Smooth muscle cell of the brain vasculature (primary cell): Measurements from ENCODE around the gene RXFP3.
"Not testable (repeated sequence)": the region's sequence is repeated elsewhere in the genome, so short reads cannot be mapped to it uniquely, and the experiment has no call there.

ENCODE experiments used
- DNase-seq: peaks from one replicate; pipeline ENCODE4 v3.0.0-alpha.2; 2012; ENCODE audit warnings: low read depth, low spot score

RXFP3 gene

DNA sequence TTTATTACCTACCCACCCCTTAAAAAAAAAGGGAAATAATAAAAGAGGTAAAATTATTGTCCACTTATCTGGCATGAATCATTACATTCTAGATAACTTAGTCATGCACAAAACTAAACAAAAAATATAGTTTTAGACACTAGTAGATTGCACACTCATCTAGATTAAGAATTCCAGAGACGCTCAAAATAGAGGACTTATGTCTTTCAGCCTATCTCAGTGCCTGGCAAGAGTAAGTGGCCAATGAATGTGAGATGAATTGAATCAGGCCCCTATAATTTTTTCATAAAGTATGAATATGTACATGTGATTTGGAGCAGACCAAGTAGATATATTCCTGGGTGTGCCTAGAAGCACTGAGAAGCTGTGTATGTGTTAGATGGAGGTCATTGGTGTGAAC, 2.0 kb upstream of the RXFP3 start:
- no peak for DNase-seq

DNA sequence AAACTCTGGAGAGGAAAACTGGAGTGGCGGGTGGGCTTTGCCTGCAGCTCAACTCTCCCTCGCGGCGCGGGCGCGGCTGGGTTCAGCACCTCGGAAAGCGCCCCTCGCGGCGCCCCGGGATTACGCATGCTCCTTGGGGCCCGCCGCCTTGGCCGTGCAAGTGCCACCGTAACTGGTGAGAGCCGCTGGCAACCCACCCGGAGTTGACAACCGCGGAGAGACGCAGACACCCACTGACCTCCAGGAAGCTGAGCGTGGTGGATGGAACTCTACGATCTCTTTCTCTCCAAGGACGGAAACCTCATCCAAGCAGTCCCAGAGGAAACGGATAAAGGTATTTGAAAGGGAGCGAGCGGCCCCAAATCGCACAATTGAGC, 194 bp upstream of the RXFP3 start:
- peak; percentile 23 for DNase-seq

DNA sequence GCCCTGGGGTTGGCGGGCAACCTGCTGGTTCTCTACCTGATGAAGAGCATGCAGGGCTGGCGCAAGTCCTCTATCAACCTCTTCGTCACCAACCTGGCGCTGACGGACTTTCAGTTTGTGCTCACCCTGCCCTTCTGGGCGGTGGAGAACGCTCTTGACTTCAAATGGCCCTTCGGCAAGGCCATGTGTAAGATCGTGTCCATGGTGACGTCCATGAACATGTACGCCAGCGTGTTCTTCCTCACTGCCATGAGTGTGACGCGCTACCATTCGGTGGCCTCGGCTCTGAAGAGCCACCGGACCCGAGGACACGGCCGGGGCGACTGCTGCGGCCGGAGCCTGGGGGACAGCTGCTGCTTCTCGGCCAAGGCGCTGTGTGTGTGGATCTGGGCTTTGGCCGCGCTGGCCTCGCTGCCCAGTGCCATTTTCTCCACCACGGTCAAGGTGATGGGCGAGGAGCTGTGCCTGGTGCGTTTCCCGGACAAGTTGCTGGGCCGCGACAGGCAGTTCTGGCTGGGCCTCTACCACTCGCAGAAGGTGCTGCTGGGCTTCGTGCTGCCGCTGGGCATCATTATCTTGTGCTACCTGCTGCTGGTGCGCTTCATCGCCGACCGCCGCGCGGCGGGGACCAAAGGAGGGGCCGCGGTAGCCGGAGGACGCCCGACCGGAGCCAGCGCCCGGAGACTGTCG, 976 bp downstream of the RXFP3 start:
- no peak for DNase-seq

DNA sequence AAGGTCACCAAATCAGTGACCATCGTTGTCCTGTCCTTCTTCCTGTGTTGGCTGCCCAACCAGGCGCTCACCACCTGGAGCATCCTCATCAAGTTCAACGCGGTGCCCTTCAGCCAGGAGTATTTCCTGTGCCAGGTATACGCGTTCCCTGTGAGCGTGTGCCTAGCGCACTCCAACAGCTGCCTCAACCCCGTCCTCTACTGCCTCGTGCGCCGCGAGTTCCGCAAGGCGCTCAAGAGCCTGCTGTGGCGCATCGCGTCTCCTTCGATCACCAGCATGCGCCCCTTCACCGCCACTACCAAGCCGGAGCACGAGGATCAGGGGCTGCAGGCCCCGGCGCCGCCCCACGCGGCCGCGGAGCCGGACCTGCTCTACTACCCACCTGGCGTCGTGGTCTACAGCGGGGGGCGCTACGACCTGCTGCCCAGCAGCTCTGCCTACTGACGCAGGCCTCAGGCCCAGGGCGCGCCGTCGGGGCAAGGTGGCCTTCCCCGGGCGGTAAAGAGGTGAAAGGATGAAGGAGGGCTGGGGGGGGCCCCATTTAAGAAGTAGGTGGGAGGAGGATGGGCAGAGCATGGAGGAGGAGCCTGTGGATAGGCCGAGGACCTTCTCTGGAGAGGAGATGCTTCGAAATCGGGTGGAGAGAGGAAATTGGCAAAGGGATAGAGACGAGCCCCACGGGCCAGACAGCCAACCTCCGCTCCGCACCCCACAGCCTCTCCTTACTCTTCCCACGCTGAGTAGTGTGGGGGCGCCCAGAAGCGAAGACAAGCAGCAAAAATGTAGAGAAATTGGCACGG, 1.7 kb downstream of the RXFP3 start:
- DNase-seq: no peak

DNA sequence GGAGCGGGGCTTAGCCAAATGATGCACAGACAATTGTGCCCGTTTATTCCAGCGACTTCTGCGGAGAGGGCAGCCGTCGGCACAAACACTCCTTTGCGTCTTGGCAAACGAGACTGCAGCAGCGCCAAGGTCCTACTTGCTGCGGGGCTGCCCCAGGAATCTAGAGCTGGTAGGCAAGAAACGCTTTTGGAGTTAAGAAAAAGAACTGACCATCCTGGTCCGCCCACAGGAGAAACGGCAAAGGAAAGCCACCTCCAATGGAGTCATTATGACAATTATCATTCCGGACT, 2.3 kb downstream of the RXFP3 start:
- no peak for DNase-seq

DNA sequence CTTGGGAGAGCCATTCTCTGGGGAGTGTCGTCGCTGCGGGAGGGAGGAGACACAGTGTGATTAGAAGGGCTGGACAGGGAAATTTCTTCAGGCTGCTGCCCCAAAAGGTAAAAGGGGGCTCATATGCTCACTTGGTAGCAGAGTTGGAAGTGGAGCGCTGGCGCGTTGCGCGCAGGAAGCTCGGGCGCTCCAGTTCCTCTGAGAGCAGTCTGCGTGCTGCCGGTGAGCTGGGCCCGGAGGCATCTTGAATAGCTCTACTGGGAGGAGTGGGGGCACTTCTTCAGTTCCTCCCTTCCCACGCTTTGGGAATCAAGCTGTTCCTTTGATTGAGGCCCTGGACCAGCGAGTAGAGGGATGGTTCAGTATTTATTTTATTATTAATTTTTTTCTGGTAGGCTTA, 2.7 kb downstream of the RXFP3 start:
- DNase-seq: no peak

DNA sequence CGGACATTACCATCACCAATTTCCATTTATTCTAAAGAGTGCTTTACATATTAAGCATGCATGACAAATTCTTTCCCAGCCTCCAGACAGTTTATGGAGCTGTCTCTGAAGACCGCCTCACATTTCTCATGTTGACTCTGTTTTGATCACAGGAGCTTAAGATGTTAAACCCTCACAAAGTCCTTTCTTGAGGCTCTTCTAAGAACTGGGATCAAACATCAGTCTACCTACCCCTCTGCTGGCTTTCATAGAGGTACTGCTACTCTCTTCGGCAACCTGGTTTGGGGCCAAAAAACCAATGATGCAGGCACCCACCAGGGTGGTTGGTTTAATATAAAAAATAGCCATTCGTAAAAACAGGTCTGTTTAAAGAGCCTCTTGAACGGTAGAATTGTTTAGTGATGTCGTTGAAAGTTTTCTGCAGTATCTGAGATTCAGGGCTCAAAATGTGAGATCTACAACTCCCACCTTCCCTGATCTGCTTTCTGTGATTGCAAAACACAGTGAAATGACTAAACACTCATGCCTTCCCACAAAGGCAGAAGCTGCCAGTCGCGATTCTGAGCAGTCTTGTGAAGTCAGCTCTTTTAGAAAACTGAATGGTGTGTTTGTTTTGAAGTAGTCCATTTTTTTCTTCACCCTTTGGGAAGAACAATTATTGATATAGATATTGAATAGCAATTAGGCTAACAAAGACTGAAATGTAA, 3.5 kb downstream of the RXFP3 start:
- DNase-seq: no peak

DNA sequence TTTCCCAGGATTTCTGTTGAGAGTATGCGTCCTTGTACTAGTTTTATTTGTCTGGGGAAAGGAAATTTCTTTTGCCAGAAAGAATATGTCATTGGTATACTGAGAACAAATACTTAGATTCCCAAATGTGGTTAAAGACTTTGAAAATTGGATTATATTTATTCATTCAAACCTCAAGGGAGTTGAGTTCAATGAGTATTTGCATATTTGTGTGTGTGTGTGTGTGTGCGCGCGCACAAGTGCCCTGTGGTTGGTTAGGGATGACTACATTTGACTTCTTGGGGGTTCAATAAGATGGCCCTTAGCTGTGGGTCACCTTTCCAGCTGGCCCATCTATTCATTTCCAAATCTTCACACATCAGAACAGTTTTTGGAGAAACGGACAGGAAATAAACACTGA, 4.9 kb downstream of the RXFP3 start:
- no peak for DNase-seq

DNA sequence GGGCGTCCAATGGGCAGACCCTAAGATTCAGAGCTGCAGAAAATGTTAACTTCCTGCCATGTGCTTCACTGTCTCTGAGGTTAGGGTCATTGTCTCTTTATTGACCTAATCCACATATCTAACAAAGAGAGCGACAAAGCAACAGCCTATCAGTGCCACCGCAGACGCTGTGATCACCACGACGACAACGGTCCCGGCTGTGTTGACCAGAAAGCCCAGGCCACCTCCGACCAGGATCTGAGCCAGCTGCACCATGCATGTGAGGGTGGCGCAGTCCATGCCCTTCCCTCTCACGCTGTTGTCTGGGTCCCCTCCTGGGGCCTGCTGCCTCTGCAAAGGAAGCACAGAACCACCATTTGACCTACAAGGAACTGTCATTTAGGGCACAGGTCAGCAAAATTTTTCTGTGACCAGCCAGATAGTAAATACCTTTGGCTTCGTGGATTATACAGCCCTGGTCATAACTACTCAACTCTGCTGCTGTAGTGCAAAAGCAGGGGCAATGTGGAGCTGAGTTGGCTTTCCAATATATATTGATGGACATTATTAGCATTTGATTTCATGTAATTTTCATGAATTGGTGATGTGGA, 8.5 kb downstream of the RXFP3 start:
- no peak for DNase-seq

DNA sequence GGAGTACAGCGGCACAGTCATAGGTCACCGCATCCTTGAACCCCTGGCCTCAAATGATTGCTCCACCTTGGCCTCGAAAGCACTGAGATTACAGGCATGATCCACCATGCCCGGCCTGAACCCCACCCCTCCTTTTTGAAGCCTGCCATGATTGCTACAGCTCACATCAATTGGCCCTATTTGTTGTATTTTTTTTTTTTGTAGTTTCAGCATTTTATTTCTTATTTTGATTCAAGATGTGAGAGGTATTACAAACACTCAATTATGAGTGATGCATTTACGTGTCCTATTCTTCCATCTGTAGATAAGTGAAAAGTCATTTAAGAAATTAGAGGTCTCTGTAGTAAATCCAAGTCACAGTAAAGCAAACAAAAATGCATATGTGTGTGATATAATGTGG, 16.0 kb downstream of the RXFP3 start:
- not testable (repeated sequence) for DNase-seq

DNA sequence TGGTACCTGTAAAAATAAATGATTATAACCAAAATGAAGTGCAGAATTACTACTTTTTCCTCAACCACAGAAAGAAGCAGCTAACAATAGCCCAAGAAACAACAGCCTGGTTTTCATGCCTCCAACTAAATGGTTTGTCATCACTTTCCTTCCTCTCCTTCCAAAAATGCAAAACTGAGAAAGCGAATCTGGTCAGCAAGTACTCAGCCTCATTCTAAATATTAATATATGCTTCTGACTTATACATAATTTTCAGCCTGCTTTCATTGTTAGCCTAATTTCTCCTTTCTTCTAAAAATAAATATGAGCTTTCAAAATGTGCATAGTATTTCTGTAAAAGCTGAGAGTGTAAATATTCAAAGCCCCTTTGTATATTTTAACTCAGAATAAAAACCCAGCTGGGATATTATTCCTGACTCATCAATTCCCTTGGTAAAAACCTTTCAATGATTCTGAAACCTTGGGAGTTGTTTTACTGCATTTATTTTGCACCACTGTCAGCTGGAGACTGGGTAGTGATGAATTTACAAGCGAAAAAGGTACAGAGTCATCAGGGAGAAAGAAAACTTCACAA, 21.5 kb downstream of the RXFP3 start:
- no peak for DNase-seq

DNA sequence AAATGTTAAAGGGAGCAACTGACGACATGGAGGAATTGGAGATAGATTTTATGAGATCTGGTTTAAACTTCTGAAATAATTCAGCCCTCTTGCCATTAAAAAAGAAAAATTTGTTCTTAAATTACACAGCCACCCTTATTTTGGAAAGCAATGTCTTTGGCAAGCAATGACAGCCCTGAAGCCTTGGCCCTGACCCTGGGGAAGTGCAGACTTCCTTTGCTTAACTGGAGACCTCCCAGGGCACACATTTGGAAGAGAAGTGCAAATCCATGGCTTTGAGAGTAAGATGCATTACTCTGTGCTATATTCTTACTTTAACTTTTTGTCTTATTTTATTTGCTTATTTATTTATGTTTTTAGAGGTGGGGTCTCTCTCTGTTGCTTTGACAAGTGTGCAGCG, 22.0 kb downstream of the RXFP3 start:
- DNase-seq: no peak

DNA sequence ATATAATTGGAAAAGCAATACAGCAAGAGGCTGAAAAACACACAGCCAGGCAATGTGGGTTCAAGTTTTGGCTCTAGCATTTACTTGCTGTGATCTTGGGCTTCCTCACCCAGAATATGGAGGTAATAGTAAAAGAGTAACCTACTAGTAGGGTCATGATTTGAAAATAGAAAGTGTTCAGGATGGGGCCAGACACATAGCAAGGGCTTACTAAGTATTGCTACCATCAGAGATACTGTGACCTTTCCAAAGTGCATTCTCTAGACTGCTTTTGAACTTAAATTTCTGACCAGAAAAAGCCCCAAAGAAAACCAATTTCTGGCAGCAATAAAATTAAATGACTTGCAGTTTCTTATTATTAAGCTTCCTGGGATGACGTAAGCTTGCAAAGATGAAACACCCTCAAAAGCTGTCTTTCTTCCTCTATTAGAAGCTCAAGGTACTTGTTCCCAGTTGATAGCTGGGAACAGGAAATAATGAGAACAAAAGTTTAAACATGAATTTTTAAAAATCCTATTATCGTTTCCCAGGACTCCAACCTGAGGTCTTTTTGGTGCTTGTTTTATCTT, 28.0 kb downstream of the RXFP3 start:
- DNase-seq: no peak

DNA sequence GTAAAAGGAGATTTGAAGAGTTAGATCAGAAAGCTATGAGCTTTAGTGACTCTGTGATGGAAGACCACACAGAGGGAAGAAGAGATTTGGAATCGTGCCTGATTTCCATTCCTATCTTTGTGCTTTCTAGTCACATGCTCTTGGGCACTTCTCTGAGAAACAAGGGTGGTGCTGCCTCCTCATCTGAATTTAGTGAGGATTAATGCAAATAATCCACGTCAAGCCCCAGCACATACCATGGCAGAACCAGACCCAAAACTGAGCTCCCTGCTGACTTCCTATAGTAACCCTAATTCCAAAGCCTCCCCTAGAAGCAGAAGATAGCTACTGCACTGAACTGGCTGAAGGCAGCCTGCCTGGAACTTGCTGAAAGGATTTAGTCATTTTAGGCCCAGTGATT, 30.6 kb downstream of the RXFP3 start:
- DNase-seq: no peak

DNA sequence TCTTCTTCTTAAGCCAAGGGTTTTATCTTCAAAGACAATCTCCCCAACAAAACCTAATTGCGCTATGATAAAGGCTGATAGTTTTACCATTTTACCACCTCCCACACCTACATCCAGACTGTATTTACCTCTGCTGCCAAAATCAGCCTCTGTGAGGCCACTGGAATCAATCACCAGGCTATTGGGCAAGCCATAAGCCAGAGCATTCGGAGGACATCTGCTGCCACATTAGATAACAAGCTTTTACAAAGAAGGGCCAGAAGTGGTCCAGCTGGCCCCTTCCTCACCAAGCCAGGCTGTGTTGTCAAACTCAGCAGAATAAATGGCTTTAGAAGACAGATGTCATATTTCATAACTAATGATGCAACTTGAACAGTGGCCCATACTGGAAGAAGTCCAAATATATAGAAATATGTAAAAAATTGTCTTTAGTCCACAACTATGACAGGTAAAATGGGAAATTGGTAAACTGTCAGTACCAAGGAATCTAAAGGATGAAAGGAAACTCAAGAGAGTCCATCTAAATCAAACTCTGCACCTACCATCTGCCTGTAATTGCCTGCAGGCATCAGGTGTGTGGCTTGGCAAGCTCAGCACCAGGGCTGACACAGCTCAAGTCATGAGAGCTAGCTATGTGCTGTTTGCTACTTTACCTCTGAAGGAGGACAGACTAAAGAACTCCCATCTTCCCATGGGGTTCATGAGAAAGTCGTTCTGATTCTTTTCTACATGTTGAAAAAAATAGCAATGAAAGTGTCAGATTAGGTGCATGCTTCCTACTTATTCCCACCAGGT, 32.2 kb downstream of the RXFP3 start:
- DNase-seq: no peak

DNA sequence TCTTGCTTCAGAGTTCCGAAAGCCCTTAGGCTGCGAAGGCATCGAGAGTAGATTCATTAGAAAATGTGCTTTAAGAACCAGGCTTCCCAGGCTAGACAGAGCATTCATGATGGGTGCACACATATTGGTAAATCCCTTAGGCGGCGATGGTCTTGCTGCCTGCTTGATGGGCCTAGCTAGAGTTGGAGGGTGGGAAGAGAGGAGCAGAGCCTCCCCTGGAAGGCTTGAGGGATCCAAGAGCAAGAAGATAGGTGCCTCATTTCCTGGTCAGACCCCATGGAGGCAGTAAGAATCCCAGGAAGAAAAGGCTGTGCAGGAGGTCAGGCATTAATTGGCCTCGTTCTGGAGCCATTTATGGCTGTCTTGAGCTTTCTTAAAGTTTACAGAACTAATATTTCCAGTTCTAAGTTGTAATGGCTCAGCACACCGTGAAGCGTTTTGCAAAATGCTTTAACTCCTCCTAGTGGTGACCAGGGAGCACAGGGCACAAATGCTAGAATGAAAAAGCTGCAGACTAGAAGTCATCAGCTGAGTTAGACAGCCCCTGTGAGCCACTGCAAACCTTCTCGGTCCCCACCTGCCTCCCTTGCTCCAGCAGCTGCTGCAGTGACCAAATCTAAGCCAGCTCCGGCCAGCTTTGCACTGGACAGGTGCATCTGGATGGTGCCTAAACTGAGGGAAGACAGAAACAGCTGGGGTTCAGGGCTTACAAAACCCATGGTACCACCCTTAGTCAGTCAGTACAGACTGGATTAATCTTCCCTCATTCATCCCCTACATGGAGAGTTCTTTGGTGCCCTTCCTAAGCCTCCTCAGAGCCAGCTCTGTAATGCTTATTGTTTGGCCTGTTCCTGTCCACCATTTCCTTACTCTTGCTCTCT, 33.6 kb downstream of the RXFP3 start:
- peak; percentile 39 for DNase-seq

DNA sequence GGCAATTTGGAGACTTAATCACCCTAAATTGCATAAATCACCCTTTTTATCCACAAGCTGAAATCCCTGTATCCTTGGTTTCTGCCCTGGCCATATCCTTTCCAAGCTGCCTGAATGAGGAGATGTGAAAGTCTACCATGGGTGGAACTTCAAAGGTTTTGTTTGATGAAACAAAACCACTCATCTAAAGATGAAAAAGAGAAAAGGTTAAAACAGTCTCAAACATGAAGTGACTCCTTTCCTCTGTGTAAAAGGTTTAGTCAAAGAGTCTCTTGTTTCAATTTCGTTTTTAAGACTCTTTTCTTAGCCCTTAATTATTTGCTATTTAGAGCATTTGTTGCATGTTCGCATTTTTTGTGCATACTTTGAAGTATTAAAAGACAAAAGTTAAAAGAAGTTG, 37.1 kb downstream of the RXFP3 start:
- DNase-seq: no peak

DNA sequence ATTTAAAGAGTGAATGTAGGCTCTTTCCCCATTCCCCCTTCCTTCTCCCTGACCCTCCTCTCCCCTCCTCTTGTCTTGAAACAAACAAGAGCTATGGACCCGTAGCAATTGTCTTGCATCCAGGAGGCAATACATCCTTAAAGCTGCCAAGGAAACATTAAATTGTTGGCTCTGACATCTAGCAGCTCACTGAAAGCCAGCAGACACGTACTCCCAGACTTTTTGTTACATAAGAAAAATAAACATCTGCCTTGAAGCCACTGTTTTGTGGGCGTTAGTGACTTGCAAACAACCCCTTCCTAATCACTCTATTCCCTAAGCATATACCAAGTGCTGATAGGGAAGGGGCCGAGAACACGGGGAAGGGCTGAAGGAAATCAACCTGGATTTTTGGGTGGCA, 39.7 kb downstream of the RXFP3 start:
- DNase-seq: no peak

DNA sequence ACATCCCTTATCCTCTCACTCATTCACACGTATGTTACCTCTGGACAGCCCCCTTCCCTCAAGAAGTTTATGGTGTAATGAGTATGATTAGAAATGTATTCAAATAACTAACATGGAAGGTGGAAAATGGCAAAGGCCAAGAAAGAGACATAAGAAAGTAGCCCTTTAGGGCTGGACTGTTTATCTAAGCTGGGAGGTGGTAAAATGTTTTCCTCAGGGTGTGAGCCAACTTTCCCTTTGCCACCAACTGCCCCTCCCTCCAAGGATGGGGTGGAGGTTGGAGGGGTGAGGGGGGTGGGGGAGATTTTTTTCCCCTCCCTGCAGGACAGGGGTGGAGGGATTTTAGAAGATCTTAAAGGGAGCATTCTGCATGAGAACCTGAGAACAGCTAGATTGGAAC, 40.1 kb downstream of the RXFP3 start:
- DNase-seq: no peak

DNA sequence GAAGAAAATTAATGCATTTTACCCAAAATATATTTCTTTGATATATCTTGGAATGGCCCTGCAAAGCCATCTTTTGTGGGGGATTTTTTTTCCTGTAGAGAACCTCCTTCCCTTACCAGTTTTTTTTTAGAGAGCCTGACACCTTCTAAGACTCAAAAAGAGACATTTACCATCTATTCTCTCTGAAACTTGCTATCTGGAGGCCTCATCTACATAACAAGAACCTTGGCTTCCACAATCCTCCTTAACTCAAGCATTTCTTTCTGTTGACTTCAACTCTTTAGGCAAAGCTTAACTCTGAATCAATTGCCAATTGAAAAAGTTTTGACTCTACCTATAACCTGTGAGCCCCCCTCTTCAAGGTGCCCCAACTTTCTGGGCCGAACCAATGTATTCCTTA, 42.1 kb downstream of the RXFP3 start:
- DNase-seq: no peak
